Nephron progenitor cell (in vitro differentiated cells): Measurements from ENCODE around the gene OTOP3.

ENCODE experiments used
- DNase-seq: peaks from one replicate; pipeline ENCODE4 v3.0.0; 2021
- H3K27ac Mint-ChIP-seq: 2 replicates; pipeline ENCODE4 v1.8.0; 2021; ENCODE audit warnings: mild to moderate bottlenecking, moderate library complexity, mixed read lengths
- H3K27me3 Mint-ChIP-seq: 2 replicates; pipeline ENCODE4 v1.8.0; 2021; ENCODE audit warnings: mild to moderate bottlenecking, low read depth, mixed read lengths; ENCODE audit not compliant: poor library complexity
- H3K36me3 Mint-ChIP-seq: 2 replicates; pipeline ENCODE4 v1.8.0; 2021; ENCODE audit warnings: low read depth, mixed read lengths
- H3K4me1 Mint-ChIP-seq: 2 replicates; pipeline ENCODE4 v1.8.0; 2021; ENCODE audit warnings: mixed read lengths
- H3K4me3 Mint-ChIP-seq: 2 replicates; pipeline ENCODE4 v1.8.0; 2021; ENCODE audit warnings: mild to moderate bottlenecking, moderate library complexity, mixed read lengths
- H3K9me3 Mint-ChIP-seq: 2 replicates; pipeline ENCODE4 v1.8.0; 2021; ENCODE audit warnings: mild to moderate bottlenecking, moderate library complexity, mixed read lengths
- CTCF ChIP-seq: fragments of 200-600 bp; sonication (generic); IDR thresholded peaks from 2 replicates; pipeline ENCODE4 v1.5.0; 2021; ENCODE audit warnings: antibody characterized with exemption

The OTOP3 gene

GRCh38 chr17:74920306-74920620, 15.4 kb upstream of the OTOP3 start:
- no peak overlapping the region for H3K27ac Mint-ChIP-seq
- H3K27me3 Mint-ChIP-seq, result peaks cover 60% of the 10 kb centered on the region
- DNase-seq, result no peak
- no peaks in the 10 kb centered on the region for H3K36me3 Mint-ChIP-seq
- H3K4me3 Mint-ChIP-seq, result no peak overlapping the region
- no peaks in the 10 kb centered on the region for H3K9me3 Mint-ChIP-seq
- peaks cover 31% of the 10 kb centered on the region for H3K4me1 Mint-ChIP-seq
- no peak for TF ChIP-seq CTCF

- Mint-ChIP-seq H3K4me1 (peaks cover 31% of the 10 kb centered on the region), H3K9me3 (no peaks in the 10 kb centered on the region), H3K27me3 (peaks cover 64% of the 10 kb centered on the region), H3K36me3 (no peaks in the 10 kb centered on the region), H3K27ac (no peak overlapping the region), H3K4me3 (peak overlapping the region; percentile 59)
- no peak for TF ChIP-seq CTCF
- DNase-seq, result no peak
Measured at GRCh38 chr17:74920642-74921025, 15.1 kb upstream of the OTOP3 start.

GRCh38 chr17:74921026-74921681, 14.5 kb upstream of the OTOP3 start:
- no peak overlapping the region for H3K27ac Mint-ChIP-seq
- no peaks in the 10 kb centered on the region for H3K36me3 Mint-ChIP-seq
- H3K4me3 Mint-ChIP-seq, result peak overlapping the region; percentile 59
- no peaks in the 10 kb centered on the region for H3K9me3 Mint-ChIP-seq
- peaks cover 65% of the 10 kb centered on the region for H3K27me3 Mint-ChIP-seq
- H3K4me1 Mint-ChIP-seq, result peaks cover 31% of the 10 kb centered on the region
- DNase-seq, result peak; percentile 30
- no peak for TF ChIP-seq CTCF

GRCh38 chr17:74921769-74922168, 13.9 kb upstream of the OTOP3 start:
- Mint-ChIP-seq H3K27ac (no peak overlapping the region), H3K9me3 (no peaks in the 10 kb centered on the region), H3K36me3 (no peaks in the 10 kb centered on the region), H3K4me3 (peak overlapping the region; percentile 44), H3K27me3 (peaks cover 67% of the 10 kb centered on the region), H3K4me1 (peaks cover 31% of the 10 kb centered on the region)
- no peak for TF ChIP-seq CTCF
- no peak for DNase-seq

GRCh38 chr17:74922172-74922571, 13.5 kb upstream of the OTOP3 start:
- Mint-ChIP-seq H3K27ac (no peak overlapping the region), H3K27me3 (peaks cover 68% of the 10 kb centered on the region), H3K4me3 (peak overlapping the region; percentile 72), H3K9me3 (no peaks in the 10 kb centered on the region), H3K4me1 (peaks cover 31% of the 10 kb centered on the region), H3K36me3 (no peaks in the 10 kb centered on the region)
- peak; percentile 39 for DNase-seq
- no peak for TF ChIP-seq CTCF
